Measurements from ENCODE around the gene CRYL1. TPM values are rescaled to one million over a fixed set of nuclear protein-coding genes. Genes with fewer than 3 reads are reported as not detected.

CRYL1 gene
- total and polyA plus RNA-seq, 7 donors = 33.0 to 183 (median 53.5) TPM

DNA sequence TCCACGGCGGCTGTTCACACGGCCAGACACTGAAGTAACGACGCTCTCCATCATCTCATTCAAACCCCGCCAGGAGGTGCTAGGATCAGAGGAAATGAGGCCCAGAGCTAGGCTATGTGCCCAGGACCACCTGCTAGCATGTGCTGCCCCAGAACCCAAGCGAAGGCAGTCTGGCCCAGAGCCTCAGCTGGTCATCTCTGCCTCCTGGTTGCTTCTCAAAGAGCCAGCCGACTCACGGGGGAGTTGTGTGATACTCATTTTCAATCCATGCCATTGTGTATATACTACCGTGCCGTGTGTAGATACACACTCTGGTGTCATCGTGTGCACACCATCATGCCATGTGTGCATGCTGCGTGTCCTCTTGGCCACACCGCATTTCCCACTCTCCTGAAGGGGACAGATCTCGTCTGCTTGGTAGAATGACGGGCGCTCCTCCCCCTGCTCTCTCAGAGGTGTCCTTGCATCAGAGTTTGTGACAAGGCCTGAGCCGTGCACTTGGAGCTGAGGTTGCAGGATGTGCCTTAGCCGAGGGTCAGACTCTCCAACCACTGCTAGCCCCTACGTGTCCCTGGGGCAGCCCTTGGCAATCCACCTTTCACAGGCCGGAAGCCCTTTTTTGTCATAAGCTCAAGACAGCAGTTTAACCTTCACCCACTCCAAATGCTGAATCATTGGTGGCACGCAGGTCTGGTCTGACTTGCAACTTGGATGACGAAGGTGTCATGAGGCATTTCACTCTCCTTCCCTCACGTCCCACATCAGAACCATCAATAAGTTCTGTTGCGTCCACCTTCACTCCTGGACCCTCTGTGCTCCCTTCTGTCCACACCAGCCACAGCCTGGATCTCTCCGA, 130.4 kb downstream of the CRYL1 start:
- no peak overlapping the region for H3K4me3 ChIP-seq
- H3K27ac ChIP-seq = no peak overlapping the region
- no peaks in the 10 kb centered on the region for H3K4me1 ChIP-seq
- H3K9me3 ChIP-seq = no peaks in the 10 kb centered on the region
- no peak for DNase-seq
- WGBS, 2 donors = 93 to 95% methylated on average over 26 of the region's 26 CpGs
- no peak for TF ChIP-seq POLR2A (IDR thresholded peaks at IDR 0.05)
- no peaks in the 10 kb centered on the region for H3K27me3 ChIP-seq
- intact Hi-C loops (cut with DNase I) = no loop called here
- no peaks in the 10 kb centered on the region for H3K36me3 ChIP-seq

GRCh38 chr13:20394506-20394905, 131.2 kb downstream of the CRYL1 start:
- Histone ChIP-seq H3K9me3 (no peaks in the 10 kb centered on the region), H3K36me3 (no peaks in the 10 kb centered on the region), H3K27me3 (no peaks in the 10 kb centered on the region), H3K4me1 (no peaks in the 10 kb centered on the region), H3K4me3 (no peak overlapping the region), H3K27ac (no peak overlapping the region)
- no peak for DNase-seq
- TF ChIP-seq POLR2A (IDR thresholded peaks at IDR 0.05) = no peak
- TF ChIP-seq, protein P1, sequence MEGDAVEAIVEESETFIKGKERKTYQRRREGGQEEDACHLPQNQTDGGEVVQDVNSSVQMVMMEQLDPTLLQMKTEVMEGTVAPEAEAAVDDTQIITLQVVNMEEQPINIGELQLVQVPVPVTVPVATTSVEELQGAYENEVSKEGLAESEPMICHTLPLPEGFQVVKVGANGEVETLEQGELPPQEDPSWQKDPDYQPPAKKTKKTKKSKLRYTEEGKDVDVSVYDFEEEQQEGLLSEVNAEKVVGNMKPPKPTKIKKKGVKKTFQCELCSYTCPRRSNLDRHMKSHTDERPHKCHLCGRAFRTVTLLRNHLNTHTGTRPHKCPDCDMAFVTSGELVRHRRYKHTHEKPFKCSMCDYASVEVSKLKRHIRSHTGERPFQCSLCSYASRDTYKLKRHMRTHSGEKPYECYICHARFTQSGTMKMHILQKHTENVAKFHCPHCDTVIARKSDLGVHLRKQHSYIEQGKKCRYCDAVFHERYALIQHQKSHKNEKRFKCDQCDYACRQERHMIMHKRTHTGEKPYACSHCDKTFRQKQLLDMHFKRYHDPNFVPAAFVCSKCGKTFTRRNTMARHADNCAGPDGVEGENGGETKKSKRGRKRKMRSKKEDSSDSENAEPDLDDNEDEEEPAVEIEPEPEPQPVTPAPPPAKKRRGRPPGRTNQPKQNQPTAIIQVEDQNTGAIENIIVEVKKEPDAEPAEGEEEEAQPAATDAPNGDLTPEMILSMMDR (IDR thresholded peaks at IDR 0.05) = no peak
- TF ChIP-seq POLR2AphosphoS5 (IDR thresholded peaks at IDR 0.05) = no peak
- TF ChIP-seq EP300 (IDR thresholded peaks at IDR 0.05) = no peak
- intact Hi-C loops (cut with DNase I) = no loop called here
- 66 to 80% methylated on average over 30 of the region's 30 CpGs for WGBS, 2 donors

DNA sequence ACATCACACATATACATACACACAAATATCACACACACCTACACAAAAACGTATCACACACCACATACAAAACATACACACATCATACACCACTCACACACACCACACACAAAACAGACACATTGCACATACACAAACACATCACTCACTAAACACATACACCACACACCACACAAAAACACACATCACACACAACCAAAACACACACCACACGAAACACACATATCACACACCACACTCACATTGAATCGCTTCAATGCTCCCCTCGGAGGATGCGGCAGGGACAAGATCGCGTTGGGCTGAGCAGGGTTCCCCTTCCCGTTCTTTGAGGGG, 131.5 kb downstream of the CRYL1 start:
- no peak for DNase-seq
- no peaks in the 10 kb centered on the region for H3K9me3 ChIP-seq
- no peak overlapping the region for H3K4me3 ChIP-seq
- TF ChIP-seq POLR2AphosphoS5 (IDR thresholded peaks at IDR 0.05) = no peak
- TF ChIP-seq, protein P1 (IDR thresholded peaks at IDR 0.05) = no peak
- no peak for TF ChIP-seq POLR2A (IDR thresholded peaks at IDR 0.05)
- no peak for TF ChIP-seq EP300 (IDR thresholded peaks at IDR 0.05)
- H3K27ac ChIP-seq = no peak overlapping the region
- WGBS, 2 donors = 87 to 91% methylated on average over 8 of the region's 8 CpGs
- intact Hi-C loops (cut with DNase I) = no loop called here
- no peaks in the 10 kb centered on the region for H3K4me1 ChIP-seq
- no peaks in the 10 kb centered on the region for H3K36me3 ChIP-seq
- H3K27me3 ChIP-seq = no peaks in the 10 kb centered on the region

DNA sequence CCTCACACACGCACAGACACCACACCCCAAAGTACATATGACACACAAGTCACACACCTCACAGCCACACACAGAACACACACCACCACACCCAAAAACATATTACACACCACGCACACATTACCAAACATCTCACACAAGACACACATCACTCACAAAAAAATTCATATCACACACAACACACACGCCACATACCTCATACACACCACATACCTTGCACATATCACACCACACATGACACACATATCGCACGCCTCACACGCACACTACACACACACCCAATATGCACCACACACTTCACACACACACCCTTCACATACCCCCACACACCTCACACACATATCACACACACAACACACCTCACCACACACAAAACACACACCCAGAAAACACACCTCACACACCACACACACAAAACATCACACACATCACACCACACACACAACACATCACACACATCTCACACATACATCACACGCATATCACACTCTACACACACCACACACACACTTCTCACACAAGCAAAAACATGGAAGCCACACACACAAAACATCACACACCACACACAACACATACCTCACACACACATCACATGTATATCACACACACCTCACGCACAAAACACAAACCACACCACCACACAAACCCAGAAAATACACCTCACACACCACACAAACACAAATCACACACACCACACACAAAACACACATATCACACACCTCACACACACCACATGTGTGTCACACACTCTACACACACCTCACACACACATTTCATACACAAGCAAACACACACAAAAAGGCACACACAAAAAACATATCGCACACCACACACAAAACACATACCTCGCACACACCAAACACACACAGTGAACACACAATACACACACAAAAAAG, 132.1 kb downstream of the CRYL1 start:
- Histone ChIP-seq H3K27me3 (no peaks in the 10 kb centered on the region), H3K4me3 (no peak overlapping the region), H3K9me3 (no peaks in the 10 kb centered on the region), H3K4me1 (no peaks in the 10 kb centered on the region), H3K27ac (no peak overlapping the region), H3K36me3 (no peaks in the 10 kb centered on the region)
- TF ChIP-seq POLR2A (IDR thresholded peaks at IDR 0.05) = no peak
- TF ChIP-seq POLR2AphosphoS5 (IDR thresholded peaks at IDR 0.05) = no peak
- TF ChIP-seq EP300 (IDR thresholded peaks at IDR 0.05) = no peak
- TF ChIP-seq, protein P1 (IDR thresholded peaks at IDR 0.05) = no peak
- WGBS, 2 donors = 97 to 98% methylated on average over 10 of the region's 10 CpGs
- intact Hi-C loops (cut with DNase I) = no loop called here
- DNase-seq = no peak

- DNase-seq = no peak
- Histone ChIP-seq H3K27ac (no peak overlapping the region), H3K4me3 (no peak overlapping the region), H3K27me3 (no peaks in the 10 kb centered on the region), H3K9me3 (no peaks in the 10 kb centered on the region), H3K36me3 (no peaks in the 10 kb centered on the region), H3K4me1 (no peaks in the 10 kb centered on the region)
- 96 to 97% methylated on average over 4 of the region's 4 CpGs for WGBS, 2 donors
- intact Hi-C loops (cut with DNase I) = no loop called here
- no peak for TF ChIP-seq POLR2A (IDR thresholded peaks at IDR 0.05)
- TF ChIP-seq, protein P1 (IDR thresholded peaks at IDR 0.05) = no peak
Measured at GRCh38 chr13:20392530-20392929, 133.1 kb downstream of the CRYL1 start.

Measured in sigmoid colon (tissue), 7 donors.